ENCODE data around the gene FHIT. TPM values are rescaled to one million over a fixed set of nuclear protein-coding genes. Genes with fewer than 3 reads are reported as not detected.

FHIT gene
- polyA plus RNA-seq, 1 of the 3 experiments (the other 2 are of a cell fraction): 0.41 TPM

GRCh38 chr3:60308808-60309207 lies 942.4 kb downstream of the FHIT start:
- TF ChIP-seq CTCF (IDR thresholded peaks at IDR 0.05): no peak
- TF ChIP-seq TCF12 (IDR thresholded peaks at IDR 0.05): no peak
- no peak for TF ChIP-seq USF1 (IDR thresholded peaks at IDR 0.05; ENCODE audit: borderline replicate concordance, low read depth)
- TF ChIP-seq MXI1 (IDR thresholded peaks at IDR 0.05; ENCODE audit: low read depth, low read length): no peak
- TF ChIP-seq MAX (IDR thresholded peaks at IDR 0.05; ENCODE audit: low read depth): no peak
- TF ChIP-seq NRF1 (IDR thresholded peaks at IDR 0.05; ENCODE audit: low read depth, low read length): no peak
- TF ChIP-seq GATA2 (CRISPR knock-in tag; IDR thresholded peaks at IDR 0.05): no peak
- Histone ChIP-seq H3K4me3 (ENCODE audit: low read depth in 2 of 2, low read length in 1 of 2) (no peak overlapping the region), H3K36me3 (replicated peaks in 1 of 2; ENCODE audit: control insufficient read depth in 1 of 2, insufficient read depth in 2 of 2, low read length in 1 of 2) (no peaks in the 10 kb centered on the region), H3K27ac (ENCODE audit: low read depth in 2 of 2, low read length in 1 of 2) (no peak overlapping the region), H3K9me2 (no peaks in the 10 kb centered on the region), H3K4me1 (ENCODE audit: control insufficient read depth in 1 of 2, insufficient read depth in 2 of 2, low read depth in 1 of 2, low read length in 1 of 2) (peaks cover 0 to 2% of the 10 kb centered on the region in 2 experiments; a peak in 1 of 4 replicates), H4K20me1 (ENCODE audit: insufficient read depth) (no peaks in the 10 kb centered on the region), H3K79me2 (ENCODE audit: insufficient read depth) (no peaks in the 10 kb centered on the region), H2AFZ (ENCODE audit: low read depth) (no peak overlapping the region), H3F3A (replicated peaks; ENCODE audit: insufficient read depth) (no peaks in the 10 kb centered on the region), H3K27me3 (ENCODE audit: insufficient read depth) (no peaks in the 10 kb centered on the region), H3K9me3 (no peaks in the 10 kb centered on the region), H3K9ac (no peak overlapping the region), H3K4me2 (no peak overlapping the region)
- 59% methylated on average over 3 of the region's 3 CpGs for WGBS (ENCODE audit: low lambda C conversion rate)
- CTCF ChIA-PET: no interaction called here
- POLR2A ChIA-PET: no interaction called here
- no peak for DNase-seq

- Histone ChIP-seq H3K4me1 (ENCODE audit: control insufficient read depth in 1 of 2, insufficient read depth in 2 of 2, low read depth in 1 of 2, low read length in 1 of 2) (peaks cover 0 to 6% of the 10 kb centered on the region in 2 experiments; a peak in 1 of 4 replicates), H3K27me3 (ENCODE audit: insufficient read depth) (no peaks in the 10 kb centered on the region), H2AFZ (ENCODE audit: low read depth) (no peak overlapping the region), H3K27ac (ENCODE audit: low read depth in 2 of 2, low read length in 1 of 2) (no peak overlapping the region), H3K36me3 (replicated peaks in 1 of 2; ENCODE audit: control insufficient read depth in 1 of 2, insufficient read depth in 2 of 2, low read length in 1 of 2) (no peaks in the 10 kb centered on the region), H3K9me3 (no peaks in the 10 kb centered on the region), H3K9me2 (no peaks in the 10 kb centered on the region), H3K4me2 (no peak overlapping the region), H3F3A (replicated peaks; ENCODE audit: insufficient read depth) (no peaks in the 10 kb centered on the region), H3K4me3 (ENCODE audit: low read depth in 2 of 2, low read length in 1 of 2) (no peak overlapping the region), H3K9ac (no peak overlapping the region), H3K79me2 (ENCODE audit: insufficient read depth) (no peaks in the 10 kb centered on the region), H4K20me1 (ENCODE audit: insufficient read depth) (no peaks in the 10 kb centered on the region)
- DNase-seq: no peak
- ChIA-PET POLR2A (no interaction called here), CTCF (no interaction called here)
- WGBS (ENCODE audit: low lambda C conversion rate): 82% methylated on average over 5 of the region's 5 CpGs
- no peak for TF ChIP-seq PBX3 (IDR thresholded peaks at IDR 0.05)
- no peak for TF ChIP-seq RFX5 (IDR thresholded peaks at IDR 0.05; ENCODE audit: low read length)
- TF ChIP-seq MEF2A (IDR thresholded peaks at IDR 0.05; ENCODE audit: borderline replicate concordance, low read depth): no peak
- TF ChIP-seq REST (IDR thresholded peaks at IDR 0.05; ENCODE audit: low read depth, low read length): no peak
These were observed 943.6 kb downstream of the FHIT start for GRCh38 chr3:60307562-60308199.
